ENCODE results near the gene PDE4B. TPM values are rescaled to one million over a fixed set of nuclear protein-coding genes. Genes with fewer than 3 reads are reported as not detected.

PDE4B gene
- total and polyA plus RNA-seq, 11 donors: 1.4 to 71.9 (median 16.2) TPM

DNA sequence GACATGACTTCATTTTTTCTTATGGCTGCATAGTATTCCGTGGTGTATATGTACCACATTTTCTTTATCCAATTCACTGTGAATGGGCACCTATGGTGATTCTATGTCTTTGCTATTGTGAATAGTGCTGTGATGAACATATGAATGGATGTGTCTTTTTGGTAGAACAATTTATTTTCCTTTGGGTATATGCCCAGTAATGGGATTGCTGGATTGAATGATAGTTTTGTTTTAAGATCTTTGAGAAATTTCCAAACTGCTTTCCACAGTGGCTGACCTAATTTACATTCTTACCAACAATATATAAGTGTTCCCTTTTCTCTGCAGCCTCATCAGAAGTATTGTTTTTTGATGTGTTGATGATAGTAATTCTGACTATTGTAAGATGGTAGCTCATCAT is 379.6 kb downstream of the PDE4B start:
- intact Hi-C loops (cut with DNase I): no loop called here
- no peak for TF ChIP-seq POLR2A (IDR thresholded peaks at IDR 0.05)
- TF ChIP-seq, protein P1, sequence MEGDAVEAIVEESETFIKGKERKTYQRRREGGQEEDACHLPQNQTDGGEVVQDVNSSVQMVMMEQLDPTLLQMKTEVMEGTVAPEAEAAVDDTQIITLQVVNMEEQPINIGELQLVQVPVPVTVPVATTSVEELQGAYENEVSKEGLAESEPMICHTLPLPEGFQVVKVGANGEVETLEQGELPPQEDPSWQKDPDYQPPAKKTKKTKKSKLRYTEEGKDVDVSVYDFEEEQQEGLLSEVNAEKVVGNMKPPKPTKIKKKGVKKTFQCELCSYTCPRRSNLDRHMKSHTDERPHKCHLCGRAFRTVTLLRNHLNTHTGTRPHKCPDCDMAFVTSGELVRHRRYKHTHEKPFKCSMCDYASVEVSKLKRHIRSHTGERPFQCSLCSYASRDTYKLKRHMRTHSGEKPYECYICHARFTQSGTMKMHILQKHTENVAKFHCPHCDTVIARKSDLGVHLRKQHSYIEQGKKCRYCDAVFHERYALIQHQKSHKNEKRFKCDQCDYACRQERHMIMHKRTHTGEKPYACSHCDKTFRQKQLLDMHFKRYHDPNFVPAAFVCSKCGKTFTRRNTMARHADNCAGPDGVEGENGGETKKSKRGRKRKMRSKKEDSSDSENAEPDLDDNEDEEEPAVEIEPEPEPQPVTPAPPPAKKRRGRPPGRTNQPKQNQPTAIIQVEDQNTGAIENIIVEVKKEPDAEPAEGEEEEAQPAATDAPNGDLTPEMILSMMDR (IDR thresholded peaks at IDR 0.05): no peak
- H3K27me3 ChIP-seq: no peaks in the 10 kb centered on the region
- no peak for DNase-seq
- H3K4me3 ChIP-seq: no peak overlapping the region
- no peak overlapping the region for H3K27ac ChIP-seq
- WGBS, 4 donors: 74 to 97% (median 90%) methylated on average over 1 of the region's 1 CpG
- H3K36me3 ChIP-seq: no peaks in the 10 kb centered on the region
- H3K4me1 ChIP-seq: peaks cover 0 to 5% (median 0%) of the 10 kb centered on the region in 12 donors
- no peaks in the 10 kb centered on the region for H3K9me3 ChIP-seq
- no peak for ATAC-seq

DNA sequence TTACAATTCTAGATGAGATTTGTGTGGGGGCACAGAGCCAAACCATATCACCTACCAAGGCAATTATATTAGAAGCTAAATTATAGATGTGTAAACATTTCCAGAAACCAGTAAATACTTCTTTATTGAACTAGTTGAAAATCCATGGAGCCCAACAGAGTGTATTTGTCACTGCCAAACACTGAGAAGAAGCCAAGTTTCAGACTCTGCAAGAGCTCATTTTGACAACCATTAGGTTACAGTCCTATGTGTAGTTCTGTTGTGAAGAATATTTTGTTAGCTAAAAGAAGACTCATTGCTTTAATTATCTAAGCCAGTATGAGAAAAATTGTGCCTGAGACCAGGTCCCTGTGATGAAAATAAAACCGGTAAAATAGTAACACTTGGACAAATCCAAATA is 382.4 kb downstream of the PDE4B start:
- ATAC-seq: no peak
- TF ChIP-seq, protein P1 (IDR thresholded peaks at IDR 0.05): no peak
- TF ChIP-seq POLR2A (IDR thresholded peaks at IDR 0.05): no peak
- Histone ChIP-seq H3K27me3 (no peaks in the 10 kb centered on the region), H3K36me3 (no peaks in the 10 kb centered on the region), H3K4me1 (no peaks in the 10 kb centered on the region), H3K9me3 (no peaks in the 10 kb centered on the region), H3K4me3 (no peak overlapping the region), H3K27ac (peak overlapping the region in 1 of 12 donors; percentile 44)
- 47 to 60% (median 57%) methylated on average over 1 of the region's 1 CpG for WGBS, 4 donors
- no peak for DNase-seq
- intact Hi-C loops (cut with DNase I): no loop called here

DNA sequence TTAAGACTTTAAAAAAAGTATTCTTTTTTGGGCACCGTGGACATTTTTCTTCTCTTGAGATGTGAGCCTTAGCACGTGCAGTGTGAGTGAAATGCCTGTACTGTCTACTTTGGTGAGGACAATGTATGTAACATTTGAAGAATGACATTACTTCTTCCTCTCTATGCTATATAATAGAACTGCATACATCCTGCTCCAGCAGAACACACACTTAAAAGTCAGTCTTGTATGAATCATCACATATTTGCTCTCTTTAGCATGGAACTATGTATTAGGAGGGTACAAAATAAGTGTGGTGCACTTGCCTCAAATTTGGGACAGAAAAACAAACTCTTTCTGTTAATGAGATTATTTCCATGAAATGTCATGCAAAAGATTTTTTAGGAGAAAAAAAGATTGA is 382.9 kb downstream of the PDE4B start:
- H3K27me3 ChIP-seq: no peaks in the 10 kb centered on the region

DNA sequence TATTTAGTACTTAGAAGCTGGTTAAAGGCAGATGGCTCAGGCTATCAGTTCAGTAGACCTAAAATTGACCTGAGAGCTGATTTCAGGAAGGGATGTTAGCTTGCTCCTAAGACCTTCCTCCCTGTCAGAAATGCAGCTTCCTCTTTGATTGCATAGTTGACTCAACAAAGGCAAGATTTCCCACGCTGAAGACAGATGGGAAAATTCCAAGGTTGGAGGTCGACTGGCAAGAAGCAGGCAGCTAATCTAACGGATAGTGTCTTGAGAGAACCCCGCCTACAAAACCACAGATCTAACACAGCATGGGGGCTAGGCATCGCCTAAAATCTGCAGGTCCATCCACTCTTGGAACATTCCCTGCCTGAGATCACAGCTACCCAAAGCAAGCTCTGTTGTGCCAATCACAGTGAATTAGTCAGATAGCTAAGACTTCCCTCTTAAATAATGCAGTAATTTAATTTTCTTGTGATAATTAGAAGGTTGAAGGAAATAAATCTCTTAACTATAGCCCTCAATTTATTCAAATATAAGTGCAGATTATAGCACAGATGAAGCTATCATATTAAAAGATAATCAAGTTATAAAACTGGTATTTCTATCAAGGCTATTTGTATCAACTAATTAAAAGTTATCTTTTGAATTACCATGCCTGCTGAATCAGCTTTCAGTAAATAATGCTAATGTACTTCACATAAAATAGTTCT is 383.5 kb downstream of the PDE4B start:
- TF ChIP-seq, protein P1 (IDR thresholded peaks at IDR 0.05): no peak
- no peak for TF ChIP-seq POLR2A (IDR thresholded peaks at IDR 0.05)
- intact Hi-C loops (cut with DNase I): no loop called here
- no peak for ATAC-seq
- Histone ChIP-seq H3K9me3 (no peaks in the 10 kb centered on the region), H3K27me3 (no peaks in the 10 kb centered on the region), H3K36me3 (no peaks in the 10 kb centered on the region), H3K4me3 (no peak overlapping the region), H3K4me1 (no peaks in the 10 kb centered on the region), H3K27ac (no peak overlapping the region)
- WGBS, 4 donors: 11 to 20% (median 19%) methylated on average over 5 of the region's 5 CpGs
- DNase-seq: no peak

More for the DNA sequence above, 382.9 kb downstream of the PDE4B start:
- ATAC-seq: no peak
- Histone ChIP-seq H3K4me1 (no peaks in the 10 kb centered on the region), H3K27ac (no peak overlapping the region), H3K9me3 (no peaks in the 10 kb centered on the region), H3K4me3 (no peak overlapping the region), H3K36me3 (no peaks in the 10 kb centered on the region)
- DNase-seq: no peak
- TF ChIP-seq POLR2A (IDR thresholded peaks at IDR 0.05): no peak
- TF ChIP-seq, protein P1 (IDR thresholded peaks at IDR 0.05): no peak
- intact Hi-C loops (cut with DNase I): no loop called here
- 46 to 56% (median 53%) methylated on average over 2 of the region's 2 CpGs for WGBS, 4 donors

Data from heart left ventricle (tissue), 16 donors.